Endothelial cell of umbilical vein (primary cell): Measurements from ENCODE around the gene DLG3. TPM values are rescaled to one million over a fixed set of nuclear protein-coding genes. Genes with fewer than 3 reads are reported as not detected.

Experiments
- BruUV-seq: library from RNA; stranded (reverse); fragments of 400-500 nt; replicated peaks from 2 replicates; lab custom pipeline; 2021; lab: Mats Ljungman, UMichigan
- CTCF ChIA-PET: fragments of 300-600, 350-600 bp; sonication (Branson Sonifier 250); formaldehyde crosslinking; loops from one replicate; lab custom pipeline; 2021; ENCODE audit warnings: antibody characterized with exemption, inconsistent platforms; lab: Charles Lee
- POLR2A ChIA-PET: fragments of 300-600, 350-600 bp; sonication (Branson Sonifier 250); formaldehyde crosslinking; loops from one replicate; lab custom pipeline; 2021; ENCODE audit warnings: antibody characterized with exemption, inconsistent platforms; lab: Charles Lee
- DNase-seq: peaks from one replicate; pipeline ENCODE4 v3.0.0-alpha.2; 2011; ENCODE audit warnings: low read depth, low spot score
- FAIRE-seq: peaks from 2 replicates; lab custom pipeline; 2011; peaks lifted over from hg19 to GRCh38; lab: Jason Lieb, UNC
- H2AFZ ChIP-seq: 2 replicates; pipeline ENCODE4 v1.6.0; 2012; ENCODE audit warnings: low read depth, low read length, control low read depth, inconsistent platforms
- H3K27ac ChIP-seq: 2 replicates; pipeline ENCODE4 v1.5.1; 2011; ENCODE audit warnings: low read depth, mild to moderate bottlenecking, control low read depth, low read length, moderate library complexity; ENCODE audit not compliant: insufficient read depth
- H3K27me3 ChIP-seq, 2 experiments: 2 replicates each; pipeline versions ENCODE4 v1.6.0 to v1.6.1; 2011; ENCODE audit warnings: low read length in 2 of 2, mixed read lengths in 1 of 2; ENCODE audit not compliant: control insufficient read depth in 2 of 2, insufficient read depth in 2 of 2
- H3K36me3 ChIP-seq, 2 experiments: 2 replicates in 1 of 2; 3 replicates in 1 of 2; pipeline ENCODE4 v1.5.1; 2011; ENCODE audit warnings: low read length in 2 of 2, mild to moderate bottlenecking in 1 of 2, moderate library complexity in 1 of 2; ENCODE audit not compliant: control insufficient read depth in 2 of 2, insufficient read depth in 2 of 2; ENCODE audit errors: extremely low read depth in 1 of 2
- H3K4me1 ChIP-seq: 3 replicates; pipeline ENCODE4 v1.5.1; 2011; ENCODE audit warnings: mild to moderate bottlenecking, low read length; ENCODE audit not compliant: control insufficient read depth, insufficient read depth; ENCODE audit errors: extremely low read depth
- H3K4me2 ChIP-seq: 2 replicates; pipeline ENCODE4 v1.6.1; 2011; ENCODE audit warnings: low read length, control low read depth, mixed read lengths; ENCODE audit not compliant: insufficient read depth
- H3K4me3 ChIP-seq, 3 experiments: fragments of 200-600 bp in 1 of 3; sonication (generic), shearing (Covaris generic) in 1 of 3; replicated peaks in 1 of 3; 2 replicates each; pipeline ENCODE4 v1.5.1; 2011 to 2016; ENCODE audit warnings: control low read depth in 3 of 3, low read length in 3 of 3, mild to moderate bottlenecking in 2 of 3, inconsistent platforms in 1 of 3, low read depth in 1 of 3, moderate library complexity in 1 of 3; ENCODE audit not compliant: insufficient read depth in 1 of 3
- H3K79me2 ChIP-seq: 2 replicates; pipeline ENCODE4 v1.6.0; 2012; ENCODE audit warnings: low read length, inconsistent platforms; ENCODE audit not compliant: control insufficient read depth, insufficient read depth
- H3K9ac ChIP-seq: replicated peaks from 2 replicates; pipeline ENCODE3; 2011; ENCODE audit warnings: low read length, control low read depth; ENCODE audit not compliant: insufficient read depth; ENCODE audit errors: extremely low read depth
- H3K9me1 ChIP-seq: replicated peaks from 3 replicates; pipeline ENCODE4 v1.6.0; 2011; ENCODE audit warnings: mild to moderate bottlenecking, low read length; ENCODE audit not compliant: control insufficient read depth, insufficient read depth; ENCODE audit errors: extremely low read depth
- H3K9me3 ChIP-seq: replicated peaks from 2 replicates; pipeline ENCODE4 v1.5.1; 2012; ENCODE audit warnings: low read length, inconsistent platforms; ENCODE audit not compliant: control insufficient read depth, insufficient read depth
- H4K20me1 ChIP-seq: replicated peaks from 2 replicates; pipeline ENCODE3; 2011; ENCODE audit warnings: mild to moderate bottlenecking, low read length; ENCODE audit not compliant: control insufficient read depth, insufficient read depth; ENCODE audit errors: extremely low read depth
- CTCF ChIP-seq, 2 donors: IDR thresholded peaks; 1 replicate in 1 of 2; 2 replicates in 1 of 2; pipeline ENCODE4 v1.5.1; 2011; ENCODE audit warnings: low read length in 2 of 2, mild to moderate bottlenecking in 2 of 2, moderate library complexity in 2 of 2, control low read depth in 1 of 2, inconsistent platforms in 1 of 2, low read depth in 1 of 2; ENCODE audit not compliant: insufficient read depth in 1 of 2; ENCODE audit errors: extremely low read depth in 1 of 2
- EZH2 ChIP-seq: IDR thresholded peaks from 2 replicates; pipeline ENCODE4 v1.6.1; 2012; ENCODE audit warnings: borderline replicate concordance, low read depth, mild to moderate bottlenecking, moderate library complexity, low read length, inconsistent platforms; ENCODE audit not compliant: severe bottlenecking
- FOS ChIP-seq: IDR thresholded peaks from 2 replicates; pipeline ENCODE4 v1.6.1; 2011; ENCODE audit warnings: mild to moderate bottlenecking, low read length, moderate library complexity, borderline replicate concordance; ENCODE audit not compliant: insufficient read depth
- GATA2 ChIP-seq: IDR thresholded peaks from 2 replicates; pipeline ENCODE4 v1.7.0; 2011; ENCODE audit warnings: low read depth, mild to moderate bottlenecking, moderate library complexity, mixed read lengths, low read length; ENCODE audit not compliant: insufficient read length, insufficient read depth
- JUN ChIP-seq: IDR thresholded peaks from 2 replicates; pipeline ENCODE4 v1.6.1; 2011; ENCODE audit warnings: borderline replicate concordance, low read depth; ENCODE audit not compliant: insufficient read length, insufficient read depth
- MAX ChIP-seq: IDR thresholded peaks from 2 replicates; pipeline ENCODE4 v1.6.1; 2011; ENCODE audit not compliant: insufficient read depth, insufficient read length
- MYC ChIP-seq: IDR thresholded peaks from one replicate; pipeline ENCODE4 v1.6.1; 2011; ENCODE audit warnings: mild to moderate bottlenecking, low read depth, low read length
- POLR2A ChIP-seq: IDR thresholded peaks from 2 replicates; pipeline ENCODE4 v1.6.1; 2012; ENCODE audit warnings: low read depth, mild to moderate bottlenecking, control low read depth, low read length
- POLR2AphosphoS5 ChIP-seq: IDR thresholded peaks from 2 replicates; pipeline ENCODE4 v1.6.1; 2012; ENCODE audit warnings: low read depth, mild to moderate bottlenecking, control low read depth, low read length, moderate library complexity; ENCODE audit not compliant: insufficient read depth
- dilution Hi-C: fragments of 300-500 bp; cut with MboI; formaldehyde crosslinking; loops from one replicate; pipeline ENCODE4 v1.15.0; 2019; ENCODE audit warnings: low sequenced_read_pairs; ENCODE audit not compliant: extremely low pct_ligation_motif_present
- intact Hi-C: fragments of 100-400 bp; cut with micrococcal nuclease; formaldehyde crosslinking; loops from one replicate; pipeline ENCODE4 v1.10.0; 2022
- polyA plus RNA-seq, 4 experiments: library from polyadenylated mRNA; depleted of rRNA in 3 of 4; stranded (reverse) in 3 of 4; unstranded in 1 of 4; fragments of >200 nt; gene quantifications; 2 replicates each; pipeline versions ENCODE4 v1.2.1 to v1.2.3, GENCODE V29; 2011 to 2012; ENCODE audit warnings: missing spikeins in 1 of 4
- total RNA-seq: library from RNA; stranded (reverse); gene quantifications from 2 replicates; pipeline ENCODE4 v1.2.3, GENCODE V29; 2021

The DLG3 gene
- total and polyA plus RNA-seq, 2 donors (not counting 3 experiments of a cell fraction or from before 2014, with no cell fraction given) = 1.2 to 3.2 TPM

- no peaks in the 10 kb centered on the region for H3K27me3 ChIP-seq
- TF ChIP-seq MAX (no peak), JUN (no peak), POLR2AphosphoS5 (no peak), POLR2A (no peak), CTCF (IDR thresholded peaks at IDR 0.05; ENCODE audit: extremely low read depth in 1 of 2, insufficient read depth in 1 of 2, low read depth in 1 of 2, low read length in 2 of 2) (no peak), FOS (no peak), EZH2 (no peak), MYC (no peak), GATA2 (no peak)
- ChIA-PET CTCF (interaction anchor here (1.1 to 1.9 kb wide), 3 partner anchors 9 to 241 kb away, joined by 7 to 8 read pairs (median 7); no protein-coding TSS in a partner anchor), POLR2A (no interaction called here)
- no peak overlapping the region for H3K4me2 ChIP-seq
- no peaks in the 10 kb centered on the region for H3K36me3 ChIP-seq
- H3K4me1 ChIP-seq = no peaks in the 10 kb centered on the region
- no peak overlapping the region for H3K4me3 ChIP-seq
- H3K79me2 ChIP-seq = no peaks in the 10 kb centered on the region
- FAIRE-seq (no peak), DNase-seq (no peak)
- intact Hi-C loops = no loop called here
- dilution Hi-C loops = no loop called here
- H3K27ac ChIP-seq = no peak overlapping the region
- BruUV-seq = no TSS peak
- H3K9me1 ChIP-seq = no peaks in the 10 kb centered on the region
- H4K20me1 ChIP-seq = no peaks in the 10 kb centered on the region
- no peaks in the 10 kb centered on the region for H3K9me3 ChIP-seq
- no peak overlapping the region for H3K9ac ChIP-seq
- H2AFZ ChIP-seq = no peak overlapping the region
Observed at GRCh38 chrX:70423936-70424675, 20.5 kb upstream of the DLG3 start.
